NCI-H128 (cell line): Measurements from ENCODE around the gene TIAL1.
"Not testable (repeated sequence)": the region's sequence is repeated elsewhere in the genome, so short reads cannot be mapped to it uniquely, and the experiment has no call there.

Experiments
- DNase-seq: peaks from one replicate; lab custom pipeline; 2025; ENCODE audit not compliant: unreplicated experiment; lab: John Stamatoyannopoulos, UW

TIAL1 gene

GRCh38 chr10:119614686-119615085 lies 17.9 kb upstream of the TIAL1 start:
- DNase-seq: no peak

GRCh38 chr10:119613741-119614140 lies 17.0 kb upstream of the TIAL1 start:
- no peak for DNase-seq

- no peak for DNase-seq
Observed at GRCh38 chr10:119611433-119611832, 14.7 kb upstream of the TIAL1 start.

- no peak for DNase-seq
Observed at GRCh38 chr10:119609516-119609915, 12.8 kb upstream of the TIAL1 start.

GRCh38 chr10:119608316-119609155 lies 11.8 kb upstream of the TIAL1 start:
- DNase-seq: no peak

- no peak for DNase-seq
Observed at GRCh38 chr10:119604468-119604867, 7.7 kb upstream of the TIAL1 start.

- DNase-seq: no peak
Observed at GRCh38 chr10:119602241-119603095, 5.7 kb upstream of the TIAL1 start.

- DNase-seq: no peak
Observed at GRCh38 chr10:119598397-119598796, 1.6 kb upstream of the TIAL1 start.

GRCh38 chr10:119597405-119598186 lies 832 bp upstream of the TIAL1 start:
- DNase-seq: no peak

GRCh38 chr10:119595676-119596515 lies 868 bp downstream of the TIAL1 start:
- no peak for DNase-seq

- no peak for DNase-seq
Observed at GRCh38 chr10:119595134-119595675, 1.6 kb downstream of the TIAL1 start.

GRCh38 chr10:119588071-119588470 lies 8.7 kb downstream of the TIAL1 start:
- no peak for DNase-seq

- DNase-seq: no peak
Observed at GRCh38 chr10:119578355-119578754, 18.4 kb downstream of the TIAL1 start.

- DNase-seq: no peak
Observed at GRCh38 chr10:119575991-119576390, 20.8 kb downstream of the TIAL1 start.

- DNase-seq: no peak
Observed at GRCh38 chr10:119575506-119575905, 21.3 kb downstream of the TIAL1 start.

GRCh38 chr10:119567978-119568377 lies 28.8 kb downstream of the TIAL1 start:
- DNase-seq: no peak

GRCh38 chr10:119562097-119562496 lies 34.7 kb downstream of the TIAL1 start:
- no peak for DNase-seq

GRCh38 chr10:119559511-119559910 lies 37.3 kb downstream of the TIAL1 start:
- not testable (repeated sequence) for DNase-seq

- not testable (repeated sequence) for DNase-seq
Observed at GRCh38 chr10:119556081-119556480, 40.7 kb downstream of the TIAL1 start.

- no peak for DNase-seq
Observed at GRCh38 chr10:119555178-119555784, 41.5 kb downstream of the TIAL1 start.
